Large intestine (tissue), 3 donors: ENCODE results near the gene MRTFA. TPM values are rescaled to one million over a fixed set of nuclear protein-coding genes. Genes with fewer than 3 reads are reported as not detected.
"Not testable (repeated sequence)": the region's sequence is repeated elsewhere in the genome, so short reads cannot be mapped to it uniquely, and the experiment has no call there.

Experiments used
- DNase-seq, 2 donors: peaks; one replicate each; pipeline versions ENCODE4 v3.0.0 to v3.0.0-alpha.2; 2013
- H3K27ac ChIP-seq: one replicate; pipeline ENCODE4 v1.5.1; 2013; ENCODE audit warnings: low read length
- H3K27me3 ChIP-seq: 2 replicates; pipeline ENCODE4 v1.6.1; 2013; ENCODE audit warnings: low read length; ENCODE audit not compliant: control insufficient read depth, insufficient read depth
- H3K36me3 ChIP-seq: 2 replicates; pipeline ENCODE4 v1.6.1; 2013; ENCODE audit warnings: low read length; ENCODE audit not compliant: control insufficient read depth, insufficient read depth
- H3K4me1 ChIP-seq: one replicate; pipeline ENCODE4 v1.6.1; 2013; ENCODE audit warnings: low read length; ENCODE audit not compliant: control insufficient read depth, insufficient read depth
- H3K4me3 ChIP-seq: one replicate; pipeline ENCODE4 v1.5.1; 2013; ENCODE audit warnings: low read length
- H3K9me3 ChIP-seq: one replicate; pipeline ENCODE4 v1.6.1; 2013; ENCODE audit warnings: mild to moderate bottlenecking, low read depth, low read length, moderate library complexity; ENCODE audit not compliant: control insufficient read depth
- WGBS: methylation state at CpG from one replicate; pipeline ENCODE4 v1.1.5; 2013; ENCODE audit warnings: low lambda C conversion rate; ENCODE audit not compliant: insufficient coverage; 5-methylcytosine and 5-hydroxymethylcytosine counted together
- polyA plus RNA-seq: library from polyadenylated mRNA; unstranded; fragments of 120-200 nt; gene quantifications from one replicate; pipeline ENCODE4 v1.2.1, GENCODE V29; 2013

The MRTFA gene
- polyA plus RNA-seq, 1 donor = 17.1 TPM

DNA sequence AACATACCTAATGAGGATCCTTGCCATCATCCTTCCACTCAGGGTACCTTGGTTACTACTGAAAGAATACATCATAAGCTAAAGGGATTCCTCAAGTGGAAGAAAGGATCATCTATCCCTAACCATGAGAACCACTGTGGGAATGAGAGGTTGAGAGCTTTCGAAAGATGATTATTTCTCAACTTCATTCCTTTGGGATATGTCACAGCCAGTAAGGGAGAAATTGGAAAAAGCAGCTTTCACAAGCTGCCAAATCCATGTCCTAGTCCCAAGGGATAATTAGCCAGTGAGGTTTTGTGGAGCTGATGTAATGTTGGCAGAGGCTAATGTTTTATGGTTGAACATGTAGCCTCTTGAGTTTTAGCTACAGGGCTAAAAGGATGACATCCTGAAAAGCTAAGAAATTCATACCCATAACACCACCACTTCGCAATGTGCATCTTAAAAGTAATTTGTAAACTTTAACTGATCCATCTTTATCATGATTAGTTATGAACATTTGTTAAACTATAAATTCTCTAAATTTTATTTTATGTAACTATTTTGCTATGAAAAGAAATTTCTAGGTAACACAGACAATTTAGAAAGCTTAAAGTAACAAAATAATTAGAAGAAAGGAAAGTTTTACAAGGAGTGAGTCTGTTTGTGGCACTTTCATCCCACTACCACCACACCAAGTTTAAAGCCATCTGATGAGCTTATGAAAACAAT is 123.9 kb downstream of the MRTFA start:
- no peak for DNase-seq
- Histone ChIP-seq H3K4me1 (peaks cover 8% of the 10 kb centered on the region), H3K36me3 (peaks cover under 1% of the 10 kb centered on the region), H3K27me3 (no peaks in the 10 kb centered on the region), H3K9me3 (no peaks in the 10 kb centered on the region), H3K27ac (no peak overlapping the region), H3K4me3 (no peak overlapping the region)
- WGBS = 100% methylated on average over 1 of the region's 2 CpGs

DNA sequence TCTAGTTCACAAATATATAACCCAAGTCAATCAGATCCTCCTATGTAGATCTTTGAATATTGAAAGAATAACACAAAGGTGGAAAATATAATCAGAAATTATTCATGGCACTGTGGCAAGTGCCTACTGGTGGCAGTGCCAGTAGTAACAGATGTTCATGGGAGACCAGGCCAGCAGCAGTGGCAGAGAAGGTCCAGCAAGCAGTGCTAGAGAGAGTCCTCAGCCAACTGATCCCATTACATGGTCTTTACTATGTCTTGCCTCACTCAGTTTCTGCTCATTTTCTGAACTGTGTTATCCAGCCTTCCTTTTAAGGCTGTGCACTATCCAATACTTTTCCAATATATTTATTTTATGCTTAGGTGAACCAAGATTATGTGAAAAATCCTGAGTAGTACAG is 124.9 kb downstream of the MRTFA start:
- peaks cover 8% of the 10 kb centered on the region for H3K4me1 ChIP-seq

DNA sequence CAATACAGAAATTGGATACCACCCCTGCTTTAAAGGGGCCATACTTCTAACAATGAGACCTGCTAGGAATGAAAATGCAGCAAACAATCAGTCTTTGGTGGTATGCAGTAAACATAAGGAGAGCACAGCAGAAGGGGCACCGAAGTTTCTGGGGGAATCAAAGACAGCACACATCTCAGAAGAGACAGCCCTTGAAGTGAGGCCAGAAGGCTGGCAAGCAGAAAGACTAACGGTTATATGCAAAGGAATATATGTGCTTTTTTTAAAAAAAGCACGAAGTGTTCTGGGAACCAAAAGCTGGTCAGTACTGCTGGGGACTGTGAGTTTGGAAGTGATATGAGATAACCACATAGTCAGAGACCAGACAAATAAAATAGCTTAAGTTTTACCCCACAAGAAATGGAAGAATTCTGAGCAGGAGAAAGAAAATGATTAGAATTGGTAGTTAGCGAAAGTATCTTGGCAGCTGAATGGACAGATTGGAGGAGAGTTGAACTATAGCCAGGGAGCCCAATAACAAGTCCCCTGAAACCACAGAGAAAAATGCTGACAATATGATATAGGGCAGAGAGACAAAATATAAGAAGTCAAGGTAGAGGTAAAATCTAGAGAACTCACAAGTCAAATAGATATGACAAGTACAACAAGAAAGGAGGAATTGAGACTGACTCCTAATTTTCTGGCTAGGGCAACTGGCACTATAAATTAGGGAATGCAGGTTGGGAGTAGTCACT is 125.7 kb downstream of the MRTFA start:
- Histone ChIP-seq H3K9me3 (no peaks in the 10 kb centered on the region), H3K36me3 (no peaks in the 10 kb centered on the region), H3K27ac (no peak overlapping the region), H3K4me3 (no peak overlapping the region), H3K27me3 (no peaks in the 10 kb centered on the region), H3K4me1 (peaks cover 8% of the 10 kb centered on the region)
- WGBS = 86% methylated on average over 2 of the region's 4 CpGs
- no peak for DNase-seq

More for the DNA sequence above, 124.9 kb downstream of the MRTFA start:
- H3K27me3 ChIP-seq = no peaks in the 10 kb centered on the region
- no peaks in the 10 kb centered on the region for H3K9me3 ChIP-seq
- DNase-seq = no peak
- H3K36me3 ChIP-seq = no peaks in the 10 kb centered on the region
- H3K27ac ChIP-seq = no peak overlapping the region
- no peak overlapping the region for H3K4me3 ChIP-seq

DNA sequence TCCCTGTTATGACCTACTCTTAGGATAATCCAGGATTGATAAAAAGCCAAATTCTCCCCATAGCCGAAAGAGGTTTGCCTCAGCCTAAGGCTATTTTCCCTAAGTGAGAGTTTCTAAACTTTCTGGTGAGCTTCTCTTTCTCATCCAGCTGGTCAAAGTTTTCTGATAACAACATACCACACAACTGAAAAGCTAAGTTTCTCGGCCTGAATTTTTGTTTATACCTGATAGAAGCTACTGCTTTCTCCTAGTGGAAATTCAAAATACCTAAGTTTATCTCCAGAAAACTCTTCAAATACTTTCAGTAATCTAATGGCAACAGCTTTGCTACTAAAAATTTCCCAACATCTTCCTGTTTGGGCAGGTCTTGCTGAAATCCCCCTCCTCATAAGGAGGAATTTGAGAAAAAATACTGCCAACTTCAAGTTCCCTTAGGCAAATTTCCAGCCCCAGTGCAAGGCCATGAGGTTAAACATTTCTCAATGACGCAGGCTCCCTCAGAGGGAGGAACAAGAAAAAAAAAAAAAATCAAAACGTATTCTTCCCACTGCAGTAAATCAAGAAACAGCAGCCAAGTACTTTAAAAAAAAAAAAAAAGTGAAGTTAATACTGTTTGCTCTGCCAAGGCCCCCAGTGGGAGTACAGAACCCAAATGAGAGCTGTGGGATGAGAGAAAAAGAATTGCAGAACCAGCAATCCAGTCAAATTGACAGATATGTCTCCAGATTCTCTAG is 127.0 kb downstream of the MRTFA start:
- WGBS = 0% methylated on average over 2 of the region's 4 CpGs
- Histone ChIP-seq H3K4me1 (peaks cover 8% of the 10 kb centered on the region), H3K4me3 (no peak overlapping the region)

DNA sequence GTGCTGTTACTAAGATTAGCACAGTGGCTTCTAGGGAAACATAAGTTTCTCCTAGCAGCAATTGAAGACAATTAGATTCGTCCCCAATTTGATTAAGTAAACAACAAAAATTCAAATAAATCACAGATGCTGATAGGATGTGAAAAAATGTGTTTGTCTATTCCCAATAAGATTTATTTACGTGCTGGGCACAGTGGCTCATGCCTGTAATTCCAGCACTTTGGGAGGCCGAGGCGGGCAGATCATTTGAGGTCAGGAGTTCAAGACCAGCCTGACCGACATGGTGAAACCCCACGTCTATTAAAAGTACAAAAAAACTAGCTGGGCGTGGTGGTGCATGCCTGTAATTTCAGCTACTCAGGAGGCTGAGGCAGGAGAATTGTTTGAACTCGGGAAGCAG is 128.5 kb downstream of the MRTFA start:
- not testable (repeated sequence) for DNase-seq, H3K4me3 ChIP-seq, H3K27me3 ChIP-seq, H3K27ac ChIP-seq, H3K36me3 ChIP-seq, H3K9me3 ChIP-seq, H3K4me1 ChIP-seq
- 50% methylated on average over 1 of the region's 8 CpGs for WGBS

More for the DNA sequence above, 127.0 kb downstream of the MRTFA start:
- H3K27me3 ChIP-seq = no peaks in the 10 kb centered on the region
- DNase-seq = peak; percentile 26 to 63
- H3K36me3 ChIP-seq = no peaks in the 10 kb centered on the region
- no peaks in the 10 kb centered on the region for H3K9me3 ChIP-seq
- H3K27ac ChIP-seq = peak overlapping the region; percentile 53

DNA sequence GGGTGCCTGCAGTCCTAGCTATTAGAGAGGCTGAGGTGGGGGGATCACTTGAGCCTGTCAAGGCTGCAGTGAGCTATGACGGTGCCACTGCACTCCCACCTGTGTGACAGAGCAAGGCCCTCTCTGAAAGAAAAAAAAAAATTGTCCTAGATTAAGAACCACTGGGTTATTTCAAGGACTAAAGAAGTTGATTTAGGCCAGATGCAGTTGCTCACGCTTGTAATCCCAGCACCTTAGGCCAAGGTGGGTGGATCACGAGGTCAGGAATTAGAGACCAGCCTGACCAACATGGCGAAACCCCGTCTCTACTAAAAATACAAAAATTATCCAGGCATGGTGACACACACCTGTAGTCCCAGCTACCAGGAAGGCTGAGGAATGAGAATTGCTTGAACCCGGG is 129.0 kb downstream of the MRTFA start:
- Histone ChIP-seq H3K4me1 (peaks cover 8% of the 10 kb centered on the region), H3K36me3 (no peaks in the 10 kb centered on the region), H3K4me3 (no peak overlapping the region), H3K27me3 (no peaks in the 10 kb centered on the region), H3K9me3 (peaks cover 4% of the 10 kb centered on the region), H3K27ac (no peak overlapping the region)
- no CpG with 5 or more reads among the region's 6 CpGs for WGBS
- DNase-seq = no peak

DNA sequence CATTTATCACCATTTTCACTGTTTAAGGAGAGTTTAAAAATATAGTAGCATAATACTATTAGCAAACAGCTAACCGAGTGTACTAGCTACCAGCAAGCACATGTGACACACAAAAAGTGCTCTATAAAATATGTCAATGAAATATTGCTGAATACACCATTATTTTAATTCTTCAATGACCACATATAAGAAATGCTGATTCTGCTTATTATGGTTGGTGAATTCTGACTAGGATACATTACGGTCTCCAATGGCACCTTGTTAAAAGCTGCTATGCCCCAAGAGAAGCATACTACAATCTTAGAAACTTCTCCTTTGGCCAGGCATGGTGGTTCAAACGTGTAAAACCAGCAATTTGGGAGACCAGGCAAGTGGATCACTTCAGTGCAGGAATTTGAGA is 129.8 kb downstream of the MRTFA start:
- H3K27ac ChIP-seq = no peak overlapping the region
- WGBS = 100% methylated on average over 1 of the region's 3 CpGs
- peaks cover 6% of the 10 kb centered on the region for H3K9me3 ChIP-seq
- H3K36me3 ChIP-seq = no peaks in the 10 kb centered on the region
- DNase-seq = no peak
- no peaks in the 10 kb centered on the region for H3K27me3 ChIP-seq
- peaks cover 8% of the 10 kb centered on the region for H3K4me1 ChIP-seq
- H3K4me3 ChIP-seq = no peak overlapping the region

DNA sequence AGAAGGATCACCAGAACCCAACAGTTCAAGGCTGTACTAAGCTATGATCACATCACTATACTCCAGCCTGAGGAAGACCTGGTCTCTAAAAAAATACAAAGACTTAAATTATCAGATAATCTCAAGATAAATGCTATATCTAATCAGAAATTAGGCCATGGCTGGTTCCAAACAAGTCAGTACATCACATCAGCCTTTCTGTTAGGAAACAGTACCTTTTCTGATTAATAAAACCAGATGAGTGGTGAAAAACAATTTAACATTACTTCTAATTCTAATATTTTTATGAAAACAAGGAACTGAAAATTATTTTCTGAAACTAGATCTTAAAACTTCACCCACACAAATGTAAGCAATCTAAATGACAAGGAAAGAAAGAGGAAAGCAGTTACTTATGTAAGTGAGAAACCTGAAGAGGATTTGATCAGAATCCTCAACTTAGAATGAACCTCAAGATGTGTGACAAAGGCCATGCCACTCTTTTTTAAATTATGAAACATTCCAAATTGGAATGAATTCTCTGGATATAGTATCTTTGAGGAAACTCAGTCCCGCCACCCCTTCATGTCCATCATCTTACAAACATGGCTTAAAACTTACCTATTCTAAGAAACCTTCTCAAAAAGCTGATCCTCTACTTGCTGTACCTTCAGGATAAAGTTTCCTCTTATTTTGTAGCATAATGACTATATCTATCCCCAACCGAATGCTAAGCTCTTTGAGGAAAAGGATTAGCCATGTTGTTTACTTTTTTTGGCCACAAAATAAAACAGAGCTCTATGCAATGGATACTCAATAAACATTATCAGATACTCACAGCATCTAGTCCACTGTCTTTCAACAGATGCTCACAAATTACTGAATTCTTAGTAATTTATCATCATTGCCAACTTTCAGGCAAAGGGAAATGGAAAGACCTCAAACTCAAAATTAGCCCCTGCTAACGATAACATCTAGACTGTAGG is 132.0 kb downstream of the MRTFA start:
- Histone ChIP-seq H3K9me3 (peaks cover 6% of the 10 kb centered on the region), H3K27ac (no peak overlapping the region), H3K4me3 (no peak overlapping the region), H3K27me3 (no peaks in the 10 kb centered on the region), H3K36me3 (no peaks in the 10 kb centered on the region), H3K4me1 (peaks cover 1% of the 10 kb centered on the region)
- no peak for DNase-seq
- 50% methylated on average over 2 of the region's 3 CpGs for WGBS

DNA sequence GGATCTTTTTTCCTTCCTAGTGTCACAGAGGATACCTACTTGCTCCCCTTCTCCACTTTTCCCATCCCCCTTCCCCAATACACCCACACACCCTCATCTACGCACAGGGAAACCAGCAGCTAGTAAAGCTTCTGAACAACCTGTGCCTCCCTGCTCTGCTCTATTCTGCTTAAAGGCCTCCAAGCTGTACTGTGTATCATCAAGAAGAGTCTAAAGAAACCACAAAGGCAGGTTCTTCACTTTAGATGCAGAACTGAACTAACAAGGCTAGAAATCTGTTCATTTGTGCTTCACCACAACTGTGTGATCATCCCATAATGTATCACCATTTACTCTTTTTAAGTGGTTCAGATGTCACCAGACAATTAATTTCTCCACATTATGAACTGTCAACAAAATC is 133.6 kb downstream of the MRTFA start:
- Histone ChIP-seq H3K9me3 (peaks cover 6% of the 10 kb centered on the region), H3K27ac (no peak overlapping the region), H3K36me3 (no peaks in the 10 kb centered on the region), H3K4me1 (no peaks in the 10 kb centered on the region), H3K27me3 (no peaks in the 10 kb centered on the region), H3K4me3 (no peak overlapping the region)
- WGBS = no CpG with 5 or more reads among the region's 1 CpG
- no peak for DNase-seq

DNA sequence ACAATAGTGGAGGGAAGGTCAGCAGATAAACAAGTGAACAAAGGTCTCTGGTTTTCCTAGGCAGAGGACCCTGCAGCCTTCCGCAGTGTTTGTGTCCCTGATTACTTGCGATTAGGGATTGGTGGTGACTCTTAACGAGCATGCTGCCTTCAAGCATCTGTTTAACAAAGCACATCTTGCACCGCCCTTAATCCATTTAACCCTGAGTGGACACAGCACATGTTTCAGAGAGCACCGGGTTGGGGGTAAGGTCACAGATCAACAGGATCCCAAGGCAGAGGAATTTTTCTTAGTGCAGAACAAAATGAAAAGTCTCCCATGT is 136.1 kb downstream of the MRTFA start:
- not testable (repeated sequence) for H3K27me3 ChIP-seq, H3K36me3 ChIP-seq, H3K4me3 ChIP-seq, H3K9me3 ChIP-seq, H3K4me1 ChIP-seq, H3K27ac ChIP-seq, DNase-seq
- no CpG with 5 or more reads among the region's 5 CpGs for WGBS
